ENCODE results near the gene CCSER1.

GRCh38 chr4:91113130-91113706, 986.0 kb downstream of the CCSER1 start:
- TF ChIP-seq CTCF (IDR thresholded peaks at IDR 0.05; ENCODE audit: control extremely low read depth in 1 of 3, insufficient read depth in 1 of 3, low read depth in 1 of 3, low read length in 3 of 3) (peak in 2 of 3 experiments; percentile 61 to 76; a peak in 3 of 4 replicates), POLR2AphosphoS5 (IDR thresholded peaks at IDR 0.05; ENCODE audit: low read depth, low read length) (no peak), RAD21 (IDR thresholded peaks at IDR 0.05 in 1 of 2, conservative IDR thresholded peaks at IDR 0.05 in 1 of 2; ENCODE audit: low read depth in 2 of 2, low read length in 2 of 2) (peak; percentile 95), YY1 (IDR thresholded peaks at IDR 0.05; ENCODE audit: low read depth, low read length) (no peak), TAF1 (IDR thresholded peaks at IDR 0.05; ENCODE audit: low read depth, low read length) (no peak), EP300 (IDR thresholded peaks at IDR 0.05; ENCODE audit: borderline replicate concordance in 1 of 2, low read depth in 2 of 2, low read length in 2 of 2) (no peak), JUND (IDR thresholded peaks at IDR 0.05; ENCODE audit: low read length) (no peak), MAX (IDR thresholded peaks at IDR 0.05) (no peak), TBP (IDR thresholded peaks at IDR 0.05; ENCODE audit: low read depth, low read length) (no peak), EZH2 (IDR thresholded peaks at IDR 0.05; ENCODE audit: low read depth, low read length, severe bottlenecking) (no peak), POLR2A (IDR thresholded peaks at IDR 0.05; ENCODE audit: control extremely low read depth in 1 of 2, low read depth in 2 of 2, low read length in 2 of 2) (no peak)
